NCI-H2227 (cell line): ENCODE results near the gene ADAMTS8.

Source experiments
- DNase-seq: peaks from one replicate; lab custom pipeline; 2025; ENCODE audit not compliant: unreplicated experiment; lab: John Stamatoyannopoulos, UW

Gene ADAMTS8

DNA sequence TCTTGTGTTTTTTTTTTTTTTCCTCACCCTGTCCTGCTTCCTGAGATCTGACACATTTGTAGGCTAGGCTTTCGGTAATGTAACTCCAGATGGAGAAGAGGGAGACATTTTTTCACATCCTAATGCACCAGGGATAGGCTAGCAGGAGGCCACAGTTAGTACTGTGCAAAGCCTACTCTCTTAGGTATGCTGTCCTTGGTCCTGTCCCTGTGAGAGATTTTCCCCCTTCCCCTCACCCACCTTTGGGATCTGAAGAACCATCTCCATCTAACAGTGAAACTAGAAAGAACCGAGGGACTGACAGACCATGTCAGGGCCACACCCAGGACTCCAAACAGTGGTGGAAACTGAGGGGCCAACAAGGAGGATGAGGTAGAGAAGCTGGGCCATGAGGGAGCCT is 29.2 kb downstream of the ADAMTS8 start:
- DNase-seq = no peak

GRCh38 chr11:130397780-130398179 is 30.6 kb downstream of the ADAMTS8 start:
- no peak for DNase-seq

DNA sequence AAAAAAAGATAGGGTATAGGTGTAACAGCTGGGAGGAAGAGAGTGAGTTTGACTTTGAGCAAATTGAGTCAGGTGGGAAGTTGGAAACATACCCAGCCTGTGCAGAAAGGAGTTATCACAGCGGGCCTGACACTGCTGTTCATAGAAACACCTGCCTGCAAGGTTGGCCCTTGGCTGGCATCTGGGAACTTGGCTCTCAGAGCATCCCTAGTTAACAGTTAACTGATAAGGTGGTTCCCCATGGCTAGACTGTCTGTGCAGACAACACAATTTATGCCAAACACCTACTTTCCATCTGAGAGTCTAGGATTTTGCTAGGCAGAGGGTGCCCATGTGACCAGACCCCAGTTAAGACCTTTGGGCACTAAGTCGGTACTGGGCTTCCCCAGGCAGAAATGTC is 31.4 kb downstream of the ADAMTS8 start:
- DNase-seq = no peak

GRCh38 chr11:130394615-130395014 is 33.8 kb downstream of the ADAMTS8 start:
- DNase-seq = no peak

DNA sequence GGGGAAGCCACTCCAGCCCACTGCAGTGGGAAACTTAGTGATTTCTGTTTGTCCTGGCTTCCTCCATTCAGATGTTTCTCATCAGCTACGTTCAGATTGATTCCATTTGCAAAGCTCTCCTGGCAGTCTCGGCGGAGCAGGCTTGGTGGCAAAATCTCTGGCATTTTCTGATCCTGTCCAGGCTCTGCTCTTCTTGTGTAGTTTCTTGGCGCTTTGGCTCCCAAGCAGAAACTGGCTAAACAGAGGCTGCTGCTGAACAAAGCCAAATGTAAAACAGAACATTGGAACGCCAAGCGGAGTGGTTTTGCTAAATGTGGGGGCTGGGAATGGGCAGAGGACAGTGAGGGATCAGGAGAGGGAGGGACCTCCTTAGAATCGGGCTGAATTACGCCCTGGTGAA is 36.7 kb downstream of the ADAMTS8 start:
- DNase-seq = no peak

DNA sequence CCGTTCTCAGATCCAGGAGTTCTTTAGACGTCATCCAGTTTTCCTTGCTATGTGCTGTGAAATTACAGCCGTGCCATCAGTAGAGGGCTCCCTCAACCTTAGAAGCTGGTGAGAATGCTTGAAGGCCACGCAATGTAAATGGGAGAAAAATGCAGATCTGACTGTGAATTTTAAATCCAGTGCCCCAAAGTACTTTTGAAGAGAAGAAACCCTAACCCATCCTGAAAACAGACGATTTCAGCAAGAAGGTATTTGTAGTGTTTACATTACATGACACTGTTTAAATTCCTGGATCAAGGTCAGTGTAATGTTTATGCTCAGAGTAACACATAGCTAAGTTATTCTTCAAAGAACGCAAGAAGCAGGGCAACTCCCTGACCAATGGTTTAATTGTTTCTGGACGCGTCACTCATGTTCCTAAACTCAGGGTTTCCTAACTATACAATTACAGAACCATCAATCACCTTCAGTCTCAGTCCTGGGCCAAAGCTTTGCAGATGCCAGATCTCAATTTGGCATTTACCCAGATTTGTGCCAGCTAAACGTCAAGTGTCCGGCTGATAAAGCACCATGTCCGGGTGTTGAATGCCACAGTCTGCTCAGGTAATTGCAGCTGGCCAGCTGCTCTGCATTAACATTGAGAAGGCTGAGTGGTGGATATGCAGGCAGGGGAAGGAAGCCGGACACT is 38.2 kb downstream of the ADAMTS8 start:
- DNase-seq = peak; percentile 23

- no peak for DNase-seq
Observed at GRCh38 chr11:130389335-130389935, 39.0 kb downstream of the ADAMTS8 start.

- no peak for DNase-seq
Observed at GRCh38 chr11:130388607-130389205, 39.7 kb downstream of the ADAMTS8 start.

GRCh38 chr11:130386056-130386455 is 42.4 kb downstream of the ADAMTS8 start:
- no peak for DNase-seq

- no peak for DNase-seq
Observed at GRCh38 chr11:130383344-130384211, 44.8 kb downstream of the ADAMTS8 start.

DNA sequence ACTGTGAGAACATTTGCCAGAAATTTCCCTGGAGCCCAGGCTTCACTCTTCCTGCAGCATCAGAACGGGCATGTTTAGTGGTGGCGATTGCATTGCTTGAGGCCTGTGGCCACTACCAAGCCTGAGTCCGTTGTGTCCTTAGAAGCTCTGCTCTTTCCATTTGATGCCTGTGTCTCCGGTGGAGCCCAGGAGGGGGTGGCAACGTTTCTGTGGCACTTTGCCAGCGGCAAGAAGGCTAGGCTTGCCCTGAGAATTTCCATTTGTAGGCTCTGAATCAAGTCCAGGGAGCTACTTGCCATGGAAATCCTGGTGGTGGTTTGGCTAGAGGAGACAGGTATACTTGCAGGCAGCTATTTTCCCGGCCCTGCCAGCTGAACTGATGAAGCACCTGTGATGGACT is 47.1 kb downstream of the ADAMTS8 start:
- no peak for DNase-seq

DNA sequence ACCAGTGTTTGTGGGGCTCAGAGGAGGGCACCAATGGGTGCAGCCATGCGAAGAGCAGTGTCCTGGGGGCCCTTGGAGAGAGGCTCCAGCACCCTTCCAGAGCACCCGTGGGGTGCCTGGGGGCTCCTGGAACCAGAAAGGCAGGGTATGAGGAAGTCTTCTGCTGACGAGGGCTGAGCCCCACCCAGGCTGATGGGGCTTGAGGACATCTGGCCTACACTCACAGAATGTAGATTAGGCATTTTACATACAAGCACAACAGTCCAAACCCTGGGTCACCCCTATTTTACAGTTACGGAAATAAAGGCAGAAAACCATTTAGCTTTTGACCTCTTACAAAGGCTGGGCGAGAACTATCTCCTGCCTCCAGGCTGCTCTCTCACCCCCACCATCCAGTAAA is 47.6 kb downstream of the ADAMTS8 start:
- no peak for DNase-seq

GRCh38 chr11:130379276-130379675 is 49.1 kb downstream of the ADAMTS8 start:
- DNase-seq = no peak

GRCh38 chr11:130370845-130371590 is 57.4 kb downstream of the ADAMTS8 start:
- DNase-seq = no peak

DNA sequence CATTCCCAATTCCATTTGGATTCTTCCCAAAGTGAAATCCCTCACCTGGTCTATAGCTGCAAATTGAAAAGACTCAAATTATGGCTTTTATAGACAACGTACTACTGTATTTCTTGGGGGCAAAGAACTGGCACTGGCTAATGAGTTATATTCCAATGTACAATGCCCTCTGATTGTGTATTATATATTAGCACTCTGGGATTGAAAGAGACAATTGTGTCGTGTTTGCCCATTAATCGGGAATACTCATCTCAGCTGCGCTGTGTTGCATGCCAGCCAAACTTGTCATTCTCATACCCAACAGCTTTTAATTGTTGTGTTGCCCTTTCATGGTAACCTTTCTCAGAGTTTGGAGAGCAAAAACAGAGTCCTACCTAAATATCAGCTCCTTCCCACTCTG is 58.7 kb downstream of the ADAMTS8 start:
- DNase-seq = no peak

GRCh38 chr11:130369141-130369691 is 59.2 kb downstream of the ADAMTS8 start:
- no peak for DNase-seq

DNA sequence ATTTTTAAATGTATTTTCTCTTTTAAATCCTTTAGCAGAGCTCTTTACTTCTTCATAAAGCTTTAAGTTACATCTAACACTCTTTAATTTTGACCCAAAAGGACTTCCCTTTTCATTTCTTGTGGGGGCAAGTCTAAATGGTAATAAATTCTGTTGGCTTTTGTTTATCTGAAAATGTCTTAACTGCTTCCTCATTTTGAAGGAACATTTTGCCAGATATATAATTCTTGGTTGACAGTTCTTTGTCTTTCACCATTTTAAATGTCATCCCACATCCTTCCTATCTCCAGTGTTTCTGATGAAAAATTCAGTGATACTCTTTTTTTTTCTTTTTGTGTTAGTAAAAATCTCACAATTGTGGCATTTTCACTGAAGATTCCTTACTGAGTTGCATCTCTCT is 69.0 kb downstream of the ADAMTS8 start:
- DNase-seq = no peak

- DNase-seq = no peak
Observed at GRCh38 chr11:130358398-130358797, 70.0 kb downstream of the ADAMTS8 start.
